GM18870 (cell line): ENCODE results near the gene ETF1.
A peak's percentile ranks its signal among the peaks of the same experiment; 100 is the strongest.

Source experiments
- ATAC-seq: cut with Tn5 transposase; IDR thresholded peaks from one replicate; pipeline ENCODE4 v1.9.1; 2021; ENCODE audit warnings: moderate library complexity; ENCODE audit not compliant: unreplicated experiment

ETF1 gene

DNA sequence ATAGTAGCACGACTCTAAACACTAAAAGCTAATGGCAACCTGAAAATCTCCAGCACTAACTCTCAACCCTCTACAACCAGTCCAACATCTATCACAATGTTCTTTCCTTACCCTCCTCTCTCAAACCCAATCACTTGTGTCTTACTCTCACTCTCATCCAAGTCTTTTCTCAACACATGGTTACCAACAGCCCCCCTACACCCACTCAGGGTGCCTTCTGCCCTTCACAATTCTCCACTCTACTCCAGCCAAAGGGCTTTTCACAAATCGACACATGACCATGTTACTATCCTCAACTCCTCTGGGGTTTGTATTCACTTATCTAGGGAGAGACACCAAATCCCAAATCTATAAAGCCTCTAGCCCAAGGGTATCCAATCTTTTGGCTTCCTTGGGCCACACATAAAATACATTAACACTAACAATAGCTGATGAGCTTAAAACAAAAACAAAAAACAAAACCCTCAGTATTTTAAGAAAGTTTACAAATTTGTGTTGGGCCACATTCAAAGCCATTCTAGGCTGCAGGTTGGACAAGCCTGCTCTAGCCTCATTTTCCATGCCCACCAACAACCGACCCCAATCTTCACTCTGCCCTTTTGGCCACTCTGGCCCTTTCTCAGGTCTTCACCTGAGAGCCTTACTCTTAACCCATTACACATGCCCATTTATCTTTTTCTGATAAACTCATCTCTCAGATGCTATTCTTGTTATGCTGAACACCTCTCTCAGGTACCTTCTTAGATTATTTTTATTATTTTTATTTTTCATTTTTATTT, 20.5 kb upstream of the ETF1 start:
- no peak for ATAC-seq

DNA sequence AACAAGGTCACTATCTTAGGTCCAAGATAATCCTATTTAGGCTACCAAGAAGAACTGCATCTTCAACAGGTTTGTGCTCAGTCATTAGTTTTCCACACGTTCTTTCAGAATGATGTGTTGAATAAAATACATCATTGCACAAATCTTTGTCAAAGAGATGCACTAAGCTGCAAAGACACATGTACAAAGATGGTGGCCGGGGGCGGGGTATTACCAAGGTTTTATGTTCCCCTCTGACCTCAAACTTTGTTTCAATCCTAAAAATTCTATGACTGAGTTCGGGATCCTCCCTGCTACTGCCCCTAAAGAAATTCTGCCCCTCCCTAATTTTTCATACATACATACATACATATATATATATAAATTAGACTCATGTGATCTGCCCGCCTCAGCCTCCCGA, 17.9 kb upstream of the ETF1 start:
- ATAC-seq, result no peak

DNA sequence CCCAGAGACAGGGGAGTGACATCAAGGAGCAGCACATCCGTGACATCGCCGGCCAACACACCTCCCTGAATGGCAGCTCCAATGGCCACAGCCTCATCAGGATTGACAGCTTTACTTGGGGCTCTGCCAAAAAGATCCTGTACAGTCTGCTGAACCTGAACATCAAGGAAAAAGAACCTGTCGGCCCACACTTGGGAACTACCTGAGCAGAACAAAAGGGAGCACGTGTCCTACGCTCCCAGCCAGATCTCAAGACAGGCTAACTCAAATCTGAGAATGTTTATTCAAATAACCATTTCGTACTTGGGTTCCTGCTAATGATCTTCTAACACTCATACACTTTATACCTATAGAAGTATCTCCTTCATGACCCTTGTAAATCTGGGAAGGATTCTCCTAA, 16.9 kb upstream of the ETF1 start:
- no peak for ATAC-seq

DNA sequence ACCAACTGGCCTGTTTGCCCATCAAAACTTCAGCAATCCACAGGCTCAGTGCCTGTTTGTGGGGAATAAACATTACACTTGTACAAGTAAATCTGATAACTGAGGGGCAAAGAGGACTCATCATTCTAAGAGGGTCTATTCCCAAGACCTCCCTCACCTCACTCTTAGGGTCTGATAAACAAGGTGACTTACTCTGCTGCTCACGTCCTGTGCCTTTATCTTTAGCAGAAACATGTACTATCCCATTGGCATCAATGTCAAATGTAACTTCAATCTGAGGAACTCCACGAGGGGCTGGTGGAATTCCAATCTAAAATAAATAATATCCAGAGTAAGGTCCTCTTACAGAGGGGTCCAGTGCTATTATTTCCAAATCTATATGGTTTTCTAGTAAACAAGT, 14.6 kb upstream of the ETF1 start:
- no peak for ATAC-seq

DNA sequence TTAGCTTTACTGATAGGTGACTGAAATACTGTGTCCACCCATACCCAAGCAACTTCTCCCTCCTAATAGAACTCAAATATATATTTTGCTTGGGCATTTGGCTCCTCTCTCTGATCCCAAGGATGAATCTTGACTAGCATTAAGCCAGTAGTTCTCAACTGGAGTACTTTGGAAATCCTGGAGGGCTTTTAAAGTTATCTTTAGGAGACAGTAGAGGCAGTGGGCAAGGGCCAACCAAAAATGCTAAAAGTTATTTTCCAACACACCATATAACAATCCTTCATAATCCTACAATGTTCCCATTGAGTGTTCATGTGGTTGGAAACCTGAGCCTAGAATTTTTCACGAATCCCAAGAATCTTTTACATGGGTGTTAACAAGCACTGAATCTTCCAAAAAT, 11.1 kb upstream of the ETF1 start:
- ATAC-seq, result no peak

DNA sequence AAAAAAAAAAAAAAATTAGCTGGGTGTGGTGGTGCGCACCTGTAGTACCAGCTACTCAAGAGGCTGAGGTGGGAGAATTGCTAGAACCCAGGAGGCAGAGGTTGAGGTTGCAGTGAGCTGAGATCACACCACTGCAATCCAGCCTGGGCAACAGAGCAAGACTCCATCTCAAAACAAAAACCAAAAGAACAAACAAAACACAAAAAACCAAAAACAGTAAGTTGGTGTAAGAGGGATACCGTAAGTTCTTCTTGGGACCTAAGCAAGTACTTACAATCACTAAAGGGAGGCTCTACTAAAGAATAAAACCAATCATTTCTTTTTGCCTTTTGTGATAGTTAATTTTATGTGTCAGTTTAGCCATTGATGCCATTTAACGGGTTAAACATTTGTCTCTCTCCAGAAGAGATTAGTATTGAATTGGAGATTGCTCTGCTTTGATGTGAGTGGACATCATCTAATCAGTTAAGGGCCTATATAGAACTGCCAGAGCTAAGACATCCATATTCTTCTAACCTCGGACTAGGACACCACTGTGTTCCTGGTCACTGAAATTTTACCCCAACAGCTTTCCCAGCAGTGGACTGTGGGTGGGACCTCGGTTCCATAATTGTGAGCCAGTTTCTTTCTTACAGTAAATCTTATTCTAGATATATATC, 10.5 kb upstream of the ETF1 start:
- ATAC-seq, result no peak

DNA sequence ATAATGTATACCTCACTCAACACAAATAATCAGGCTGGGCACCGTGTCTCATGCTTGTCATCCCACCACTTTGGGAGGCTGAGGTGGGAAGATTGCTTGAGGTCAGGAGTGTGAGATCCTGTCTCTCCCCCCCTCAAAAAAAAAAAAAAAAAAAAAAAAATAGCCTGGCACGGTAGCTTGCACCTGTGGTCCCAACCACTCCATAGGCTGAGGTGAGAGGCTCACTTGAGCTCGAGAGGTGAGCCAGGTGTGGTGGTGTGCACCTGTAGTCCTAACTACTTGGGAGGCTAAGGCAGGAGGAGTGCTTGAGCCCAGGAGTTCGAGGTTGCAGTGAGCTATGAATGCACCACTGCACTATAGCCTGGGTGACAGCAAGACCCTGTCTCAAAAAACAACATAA, 9.6 kb upstream of the ETF1 start:
- ATAC-seq, result no peak

DNA sequence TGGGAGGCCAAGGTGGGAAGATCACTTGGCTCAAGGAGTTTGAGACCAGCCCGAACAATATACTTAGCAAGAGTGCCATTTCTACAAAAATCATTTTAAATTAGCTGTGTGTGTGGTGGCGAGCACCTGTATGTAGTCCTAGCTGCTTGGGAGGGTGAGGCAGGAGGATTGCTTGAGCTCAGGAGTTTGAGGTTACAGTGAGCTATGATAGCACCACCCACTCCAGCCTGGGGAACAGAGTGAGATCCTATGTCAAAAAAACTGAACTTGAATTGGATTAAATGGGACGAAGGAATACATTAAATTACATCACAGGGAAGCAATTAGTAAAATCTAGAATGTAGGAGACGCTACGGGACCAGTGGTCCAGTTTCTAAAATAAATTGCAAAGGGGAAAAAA, 6.4 kb upstream of the ETF1 start:
- no peak for ATAC-seq

DNA sequence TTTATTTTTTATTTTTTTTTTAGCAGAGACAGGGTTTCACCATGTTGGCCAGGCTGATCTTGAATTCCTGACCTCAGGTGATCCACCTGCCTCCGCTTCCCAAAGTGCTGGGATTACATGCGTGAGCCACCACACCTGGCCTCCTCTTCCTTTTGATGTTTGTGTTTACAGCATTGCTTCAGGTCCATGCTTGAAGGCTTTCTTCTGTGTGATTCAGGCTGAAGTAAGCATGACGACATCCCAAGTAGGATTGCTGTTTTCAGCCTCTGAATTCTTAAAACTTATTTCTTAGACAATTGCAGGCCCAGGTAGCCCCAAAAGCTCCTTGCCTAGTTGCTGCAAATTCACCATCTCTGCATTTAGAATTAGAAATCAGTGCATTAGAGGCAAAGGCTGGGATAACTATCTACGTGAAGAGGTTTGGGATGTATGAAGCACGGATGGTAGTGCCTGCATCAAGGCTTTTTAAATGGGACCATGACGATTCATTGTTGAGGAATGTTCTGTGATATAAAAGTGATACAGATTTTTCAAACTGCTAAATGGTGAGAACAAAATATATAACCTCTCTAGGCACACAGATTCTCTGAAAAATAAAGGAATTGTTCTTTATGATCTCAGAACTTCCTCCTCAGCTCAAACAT, 3.0 kb upstream of the ETF1 start:
- ATAC-seq, result no peak

DNA sequence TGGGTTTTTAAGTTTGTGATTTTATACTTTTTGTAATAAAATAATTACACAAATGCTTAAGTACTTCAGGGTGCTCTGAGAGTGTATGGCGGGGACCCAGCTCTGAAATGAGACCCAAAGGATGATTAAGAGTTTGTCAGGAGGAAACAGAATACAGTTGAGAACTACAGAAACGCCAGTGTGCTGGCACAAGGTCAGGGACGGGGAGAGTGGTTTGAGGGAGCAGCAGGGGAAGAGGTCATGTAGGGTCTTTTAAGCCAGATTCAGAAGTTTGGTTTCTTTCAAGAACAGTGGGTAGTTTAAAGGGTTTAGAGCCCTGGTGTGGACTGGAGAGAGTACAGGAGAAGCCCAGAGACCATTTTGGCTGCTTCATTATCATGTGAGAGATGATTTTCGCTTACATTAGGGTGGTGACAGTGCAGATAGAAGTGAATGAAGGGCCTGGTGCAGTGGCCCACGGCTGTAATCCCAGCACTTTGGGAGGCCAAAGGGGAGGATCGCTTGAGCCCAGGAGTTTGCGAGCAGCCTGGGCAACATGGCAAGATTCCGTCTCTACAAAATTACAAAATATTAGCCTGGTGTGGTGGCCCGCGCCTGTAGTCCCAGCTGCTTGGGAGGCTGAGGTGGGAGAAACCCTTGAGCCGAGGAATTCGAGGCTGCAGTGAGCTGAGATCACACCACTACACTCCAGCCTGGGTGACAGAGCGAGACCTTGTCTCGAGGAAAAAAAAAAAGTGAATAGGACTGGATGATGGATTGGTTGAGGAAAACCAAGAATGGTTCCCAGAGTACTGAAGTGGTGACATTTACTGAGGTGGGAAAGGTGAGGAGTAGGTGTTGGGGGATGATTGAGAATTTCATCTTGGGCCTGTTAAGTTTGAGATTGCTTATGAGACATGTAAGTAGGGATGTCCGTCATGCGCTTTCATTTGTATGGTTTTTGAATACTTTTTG, 1.4 kb upstream of the ETF1 start:
- no peak for ATAC-seq

DNA sequence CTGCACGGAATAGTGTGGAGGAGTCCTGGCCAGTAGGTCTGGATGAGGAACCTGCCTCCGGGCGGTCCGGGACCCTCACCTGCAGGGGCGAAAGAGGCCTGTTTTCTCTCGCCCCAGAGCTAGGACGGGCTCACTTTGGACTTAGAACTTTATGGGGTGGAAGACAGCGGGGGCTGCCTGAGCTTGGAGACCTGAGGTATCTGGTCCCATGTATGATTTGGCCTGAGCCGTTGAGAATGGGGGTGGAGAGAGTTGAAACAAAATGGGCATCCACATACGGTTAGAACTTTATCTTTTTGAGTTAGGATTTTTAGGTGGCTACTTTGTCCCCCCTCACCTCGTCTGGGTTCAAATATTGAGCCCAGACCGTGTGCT, 681 bp upstream of the ETF1 start:
- ATAC-seq, result peak; percentile 36

DNA sequence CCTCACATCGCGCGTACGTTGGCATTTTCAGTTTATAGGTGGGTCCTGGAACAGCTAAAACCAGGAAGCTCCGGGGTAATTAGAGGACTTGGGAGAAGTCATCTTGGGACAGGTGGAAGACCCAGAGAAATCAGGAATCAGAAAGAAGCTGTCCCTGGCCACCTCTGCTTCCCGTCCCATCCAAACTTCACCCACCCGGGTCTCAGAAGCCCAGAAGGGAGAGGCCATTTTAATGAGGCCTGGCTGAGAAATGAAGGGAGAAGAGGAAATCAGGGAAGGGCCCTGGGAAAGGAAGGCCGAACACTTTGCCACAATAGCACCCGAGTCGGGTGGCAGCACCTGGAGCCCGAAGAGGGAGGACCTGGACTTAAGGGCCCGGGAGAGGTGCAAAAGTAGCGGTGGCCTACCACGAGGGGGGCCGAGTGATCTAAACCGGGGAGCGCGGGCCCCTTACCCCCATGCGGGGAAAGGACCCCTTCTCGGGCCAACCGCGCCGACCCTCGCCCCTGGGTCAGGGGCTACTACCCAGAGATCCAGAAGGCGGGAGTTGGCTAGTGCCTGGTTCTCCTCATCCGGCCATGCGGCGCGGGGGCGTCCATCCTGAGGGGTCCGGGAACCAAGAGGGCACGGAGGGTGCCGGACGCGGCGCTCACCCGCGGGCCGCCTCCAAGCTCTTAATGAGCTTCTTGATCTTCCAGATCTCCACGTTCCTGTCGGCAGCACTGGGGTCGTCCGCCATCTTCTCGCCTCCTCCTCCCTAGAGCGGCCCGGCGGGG, 668 bp downstream of the ETF1 start:
- ATAC-seq, result no peak

DNA sequence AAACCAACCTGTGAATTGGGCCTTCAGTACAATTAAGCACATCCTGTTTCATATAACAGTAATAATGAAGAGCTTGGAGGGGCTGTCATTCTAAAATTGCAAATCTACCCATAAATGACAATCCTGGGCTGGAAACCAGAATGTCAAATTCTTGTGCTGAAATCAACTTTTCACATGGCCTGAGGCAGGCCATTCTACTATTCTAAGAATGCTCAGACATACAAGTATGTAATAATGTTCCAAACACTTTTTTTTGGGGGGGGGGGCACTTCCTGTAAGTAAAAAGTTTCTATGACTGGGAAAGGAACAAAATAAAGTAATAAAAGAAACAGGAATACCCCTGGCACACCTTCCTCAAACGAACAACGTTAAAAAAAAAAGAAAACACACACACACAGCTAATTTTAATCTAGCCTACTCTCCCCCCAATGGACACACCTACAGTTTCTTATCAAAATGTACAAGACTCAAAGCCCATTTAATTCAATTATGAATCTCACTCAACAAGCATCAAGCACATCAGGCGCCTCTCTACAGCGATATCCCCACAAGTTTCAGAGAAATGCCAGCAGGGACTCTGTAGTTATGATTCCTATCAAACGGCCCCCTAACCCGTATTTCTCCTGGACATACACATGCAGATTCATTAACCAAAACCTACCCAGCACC, 1.4 kb downstream of the ETF1 start:
- ATAC-seq, result no peak

DNA sequence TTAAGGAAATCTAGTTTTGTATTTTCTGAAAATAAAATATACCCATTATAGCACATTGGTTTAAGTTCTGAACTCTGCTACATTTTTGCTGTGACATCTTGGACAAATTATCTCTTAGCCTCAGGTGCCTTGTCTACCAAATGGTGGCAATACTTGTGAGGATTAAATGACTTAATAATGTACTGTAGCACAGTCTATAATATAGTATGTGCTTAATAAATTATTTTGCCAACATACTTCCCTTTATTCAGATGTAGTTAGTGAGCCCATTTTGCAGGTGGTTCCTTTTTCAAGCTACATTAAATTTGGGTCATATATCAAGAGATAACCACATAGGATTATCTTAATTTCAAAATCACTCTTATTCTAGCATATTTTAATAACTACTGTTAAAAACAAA, 3.2 kb downstream of the ETF1 start:
- no peak for ATAC-seq

DNA sequence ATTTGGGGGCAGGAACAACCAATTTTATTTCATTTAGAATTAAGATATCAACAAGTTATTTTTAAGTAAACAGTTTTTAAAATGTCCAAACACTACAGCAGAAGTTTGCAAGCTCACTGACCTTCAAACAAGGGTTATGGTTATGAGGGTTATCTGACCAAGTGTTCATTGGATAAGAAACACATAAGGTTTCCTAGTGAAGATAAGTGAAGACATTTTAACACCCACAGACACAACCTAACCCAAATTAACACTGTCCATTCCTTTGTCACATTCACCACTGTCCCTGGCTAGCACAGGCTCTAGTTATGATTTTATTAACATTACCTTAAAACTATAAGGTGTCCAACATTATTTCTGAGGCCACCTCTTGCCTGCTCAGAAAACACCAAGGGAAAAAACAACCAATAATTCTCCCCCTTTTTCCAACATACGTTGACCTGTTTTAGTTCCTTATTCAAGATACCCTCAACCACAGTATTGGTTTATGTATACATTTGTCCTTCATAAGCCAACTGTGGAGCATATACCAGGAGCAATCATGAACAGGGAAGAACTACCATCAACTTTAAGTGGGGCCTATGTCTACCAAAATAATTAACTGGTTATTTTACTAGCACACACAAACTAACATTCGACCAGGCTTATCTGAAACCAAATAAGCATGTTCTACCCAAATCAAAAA, 4.0 kb downstream of the ETF1 start:
- no peak for ATAC-seq

DNA sequence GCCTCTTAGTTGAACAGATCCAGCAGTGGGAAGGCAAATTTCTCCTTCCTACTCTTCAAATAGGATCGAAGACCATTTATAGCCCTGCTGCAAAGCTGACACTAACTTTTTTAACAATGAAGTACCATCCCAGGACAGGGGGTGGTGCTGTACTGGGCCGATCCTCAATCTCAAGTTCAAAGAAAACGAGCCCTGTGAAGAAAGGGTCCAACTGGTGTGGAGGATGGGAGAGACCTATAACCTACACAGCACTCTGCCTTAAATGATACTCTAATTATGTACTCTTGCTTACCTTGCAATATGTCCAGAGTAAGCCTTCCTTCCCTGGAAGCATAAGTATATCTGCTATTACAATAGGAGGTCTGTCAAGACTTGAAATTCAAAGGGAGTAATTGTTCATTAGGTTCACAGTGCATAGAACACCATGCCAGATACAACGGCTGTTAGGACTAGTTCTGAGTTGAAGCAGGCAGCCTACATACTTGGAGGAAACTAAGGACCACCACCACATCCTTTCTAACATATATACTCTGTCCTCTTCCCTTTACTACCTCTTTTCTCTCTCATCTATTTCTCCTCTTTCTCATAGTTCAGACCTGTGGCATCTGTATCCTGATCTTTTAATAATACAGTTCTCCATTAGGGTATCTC, 6.2 kb downstream of the ETF1 start:
- ATAC-seq, result no peak

DNA sequence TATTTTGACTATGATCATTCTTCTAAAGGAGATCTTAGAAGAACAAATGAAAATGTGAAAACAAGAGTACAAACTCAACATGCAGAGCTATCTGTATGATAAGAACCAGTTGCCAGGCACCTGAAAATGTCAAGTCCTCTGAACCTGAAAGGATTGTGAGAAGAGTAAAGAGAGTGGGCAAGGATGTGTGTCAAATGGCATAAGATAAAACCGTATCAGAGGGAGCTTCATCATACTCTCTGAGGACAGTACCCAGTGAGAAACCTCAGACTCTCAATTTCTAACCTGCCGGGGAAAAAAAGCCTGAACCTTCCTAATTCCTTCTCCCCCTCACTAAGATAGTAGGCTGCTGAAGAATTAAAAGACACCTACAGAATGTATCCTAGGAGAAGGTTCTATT, 6.8 kb downstream of the ETF1 start:
- ATAC-seq, result no peak

DNA sequence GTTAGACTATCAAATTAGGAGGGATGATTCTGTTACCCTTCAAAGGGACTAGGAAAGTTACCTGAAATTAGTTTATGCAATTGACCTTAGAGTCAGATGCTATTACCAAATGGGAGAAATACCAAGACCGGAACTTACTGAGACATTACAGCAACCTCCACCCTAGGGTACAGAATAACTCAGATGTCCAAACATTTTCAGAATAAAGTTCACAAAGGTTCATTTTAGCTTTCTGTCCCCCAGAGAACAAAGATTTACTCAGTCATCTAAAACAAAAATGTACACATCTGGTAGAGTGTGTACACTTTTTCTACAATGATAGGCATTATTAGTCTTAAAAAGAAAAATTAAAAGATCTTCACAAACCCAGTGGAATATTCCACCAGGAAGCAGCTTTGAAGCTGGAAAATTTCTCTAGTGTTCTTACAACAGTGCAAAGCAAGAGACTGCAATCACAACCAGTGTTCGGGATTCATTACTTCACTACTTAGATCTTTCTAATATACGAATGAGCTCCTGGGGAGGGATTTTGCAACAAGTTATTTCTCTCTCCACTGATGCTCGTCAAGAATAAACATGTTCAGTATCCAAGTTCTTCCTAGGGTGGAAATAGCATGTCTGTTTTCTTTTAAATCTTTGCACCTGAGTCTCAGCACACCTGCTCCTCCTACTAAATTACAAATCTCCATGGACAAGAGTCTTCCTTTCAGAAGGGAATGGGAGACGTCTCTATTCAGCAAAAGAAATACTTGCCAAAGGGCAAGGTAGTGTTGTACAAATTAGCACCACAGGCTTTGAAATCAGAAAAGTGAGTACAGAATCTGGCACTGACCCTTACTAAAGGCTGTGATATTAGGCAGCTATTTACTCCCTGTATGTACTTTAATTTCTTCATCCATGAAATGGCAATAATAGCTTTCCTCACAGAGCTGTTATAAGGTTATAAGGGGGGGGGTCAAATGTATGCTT, 8.8 kb downstream of the ETF1 start:
- ATAC-seq, result no peak
